ENCODE measurements around the gene ZNHIT3.
"Not testable (repeated sequence)": the region's sequence is repeated elsewhere in the genome, so short reads cannot be mapped to it uniquely, and the experiment has no call there.

The ZNHIT3 gene

GRCh38 chr17:36463916-36464764 is 22.3 kb upstream of the ZNHIT3 start:
- no peak overlapping the region for H3K27ac ChIP-seq (ENCODE audit: low read depth, low read length, severe bottlenecking)
- H3K4me3 ChIP-seq (ENCODE audit: extremely low read depth, insufficient read depth, low read length, poor library complexity, severe bottlenecking): no peak overlapping the region
- no peaks in the 10 kb centered on the region for H3K36me3 ChIP-seq (ENCODE audit: control insufficient read depth, insufficient read depth, low read length)
- no peaks in the 10 kb centered on the region for H3K4me1 ChIP-seq (ENCODE audit: control insufficient read depth, insufficient read depth, low read length, poor library complexity, severe bottlenecking)
- WGBS, 2 experiments (ENCODE audit: insufficient coverage in 2 of 2): 42 to 53% methylated on average over 33 to 53 of the region's 54 CpGs
- H3K9me3 ChIP-seq (ENCODE audit: control insufficient read depth, low read length): no peaks in the 10 kb centered on the region

GRCh38 chr17:36464765-36465088 is 21.8 kb upstream of the ZNHIT3 start:
- H3K36me3 ChIP-seq (ENCODE audit: control insufficient read depth, insufficient read depth, low read length): no peaks in the 10 kb centered on the region
- WGBS, 2 experiments (ENCODE audit: insufficient coverage in 2 of 2): 69 to 72% methylated on average over 19 to 20 of the region's 21 CpGs
- no peak overlapping the region for H3K4me3 ChIP-seq (ENCODE audit: extremely low read depth, insufficient read depth, low read length, poor library complexity, severe bottlenecking)
- H3K9me3 ChIP-seq (ENCODE audit: control insufficient read depth, low read length): no peaks in the 10 kb centered on the region
- H3K27ac ChIP-seq (ENCODE audit: low read depth, low read length, severe bottlenecking): no peak overlapping the region
- H3K4me1 ChIP-seq (ENCODE audit: control insufficient read depth, insufficient read depth, low read length, poor library complexity, severe bottlenecking): no peaks in the 10 kb centered on the region

- no peak overlapping the region for H3K27ac ChIP-seq (ENCODE audit: low read depth, low read length, severe bottlenecking)
- no peak overlapping the region for H3K4me3 ChIP-seq (ENCODE audit: extremely low read depth, insufficient read depth, low read length, poor library complexity, severe bottlenecking)
- no peaks in the 10 kb centered on the region for H3K36me3 ChIP-seq (ENCODE audit: control insufficient read depth, insufficient read depth, low read length)
- 69 to 75% methylated on average over 18 of the region's 18 CpGs for WGBS, 2 experiments (ENCODE audit: insufficient coverage in 2 of 2)
- H3K9me3 ChIP-seq (ENCODE audit: control insufficient read depth, low read length): no peaks in the 10 kb centered on the region
- no peaks in the 10 kb centered on the region for H3K4me1 ChIP-seq (ENCODE audit: control insufficient read depth, insufficient read depth, low read length, poor library complexity, severe bottlenecking)
Measured at GRCh38 chr17:36468903-36469635, 17.4 kb upstream of the ZNHIT3 start.

- WGBS, 2 experiments (ENCODE audit: insufficient coverage in 2 of 2): 60 to 66% methylated on average over 4 to 5 of the region's 7 CpGs
- Histone ChIP-seq H3K27ac (ENCODE audit: low read depth, low read length, severe bottlenecking) (no peak overlapping the region), H3K9me3 (ENCODE audit: control insufficient read depth, low read length) (no peaks in the 10 kb centered on the region), H3K36me3 (ENCODE audit: control insufficient read depth, insufficient read depth, low read length) (no peaks in the 10 kb centered on the region), H3K4me3 (ENCODE audit: extremely low read depth, insufficient read depth, low read length, poor library complexity, severe bottlenecking) (no peak overlapping the region), H3K4me1 (ENCODE audit: control insufficient read depth, insufficient read depth, low read length, poor library complexity, severe bottlenecking) (no peaks in the 10 kb centered on the region)
Measured at GRCh38 chr17:36469733-36470132, 16.7 kb upstream of the ZNHIT3 start.

DNA sequence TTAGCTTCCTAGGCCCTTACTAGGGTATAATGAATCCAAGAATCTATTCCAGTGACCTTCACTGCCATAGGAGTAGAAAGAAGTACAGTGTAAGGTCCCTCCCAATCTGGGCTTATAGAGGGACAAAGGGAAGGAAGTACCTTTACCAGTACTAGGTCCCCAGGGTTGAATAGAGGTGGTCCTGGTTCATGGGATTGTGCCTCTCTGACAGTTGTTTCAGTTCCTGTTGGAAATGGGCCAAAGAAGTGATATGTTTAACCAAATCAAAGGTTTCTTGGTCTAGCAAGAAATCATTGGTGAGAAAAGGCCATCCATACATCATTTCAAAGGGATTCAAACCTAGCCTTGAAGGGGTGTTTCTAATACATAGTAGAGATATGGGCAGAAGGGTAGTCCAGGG is 16.0 kb upstream of the ZNHIT3 start:
- H3K4me1 ChIP-seq (ENCODE audit: control insufficient read depth, insufficient read depth, low read length, poor library complexity, severe bottlenecking): no peaks in the 10 kb centered on the region
- no peak overlapping the region for H3K27ac ChIP-seq (ENCODE audit: low read depth, low read length, severe bottlenecking)
- no peak overlapping the region for H3K4me3 ChIP-seq (ENCODE audit: extremely low read depth, insufficient read depth, low read length, poor library complexity, severe bottlenecking)
- no peaks in the 10 kb centered on the region for H3K36me3 ChIP-seq (ENCODE audit: control insufficient read depth, insufficient read depth, low read length)
- no peaks in the 10 kb centered on the region for H3K9me3 ChIP-seq (ENCODE audit: control insufficient read depth, low read length)

DNA sequence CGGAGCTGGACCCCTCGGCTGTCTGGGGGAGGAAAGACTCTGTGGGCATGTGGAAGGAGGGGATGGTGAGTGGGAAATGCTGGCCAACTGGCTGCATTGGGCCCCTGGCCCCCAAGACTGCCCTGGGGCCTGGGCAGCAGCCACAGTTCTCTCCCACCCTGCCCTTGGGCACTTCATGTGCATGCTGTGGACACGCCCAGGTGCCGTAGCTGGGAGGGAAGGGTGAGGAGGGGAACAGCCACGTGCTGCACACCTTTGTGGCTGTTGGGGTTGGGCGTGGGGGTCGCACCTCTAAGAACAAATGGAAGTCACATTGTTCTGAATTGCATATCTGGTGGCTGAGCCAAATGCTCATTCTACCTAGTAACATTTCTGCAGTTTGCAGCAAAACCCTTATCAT is 11.9 kb upstream of the ZNHIT3 start:
- 78 to 86% methylated on average over 5 to 6 of the region's 7 CpGs for whole genome bisulfite sequencing, 2 experiments (ENCODE audit: insufficient coverage in 2 of 2)
- Histone ChIP-seq H3K27ac (ENCODE audit: low read depth, low read length, severe bottlenecking) (no peak overlapping the region), H3K9me3 (ENCODE audit: control insufficient read depth, low read length) (no peaks in the 10 kb centered on the region), H3K4me1 (ENCODE audit: control insufficient read depth, insufficient read depth, low read length, poor library complexity, severe bottlenecking) (no peaks in the 10 kb centered on the region), H3K36me3 (ENCODE audit: control insufficient read depth, insufficient read depth, low read length) (no peaks in the 10 kb centered on the region), H3K4me3 (ENCODE audit: extremely low read depth, insufficient read depth, low read length, poor library complexity, severe bottlenecking) (no peak overlapping the region)

DNA sequence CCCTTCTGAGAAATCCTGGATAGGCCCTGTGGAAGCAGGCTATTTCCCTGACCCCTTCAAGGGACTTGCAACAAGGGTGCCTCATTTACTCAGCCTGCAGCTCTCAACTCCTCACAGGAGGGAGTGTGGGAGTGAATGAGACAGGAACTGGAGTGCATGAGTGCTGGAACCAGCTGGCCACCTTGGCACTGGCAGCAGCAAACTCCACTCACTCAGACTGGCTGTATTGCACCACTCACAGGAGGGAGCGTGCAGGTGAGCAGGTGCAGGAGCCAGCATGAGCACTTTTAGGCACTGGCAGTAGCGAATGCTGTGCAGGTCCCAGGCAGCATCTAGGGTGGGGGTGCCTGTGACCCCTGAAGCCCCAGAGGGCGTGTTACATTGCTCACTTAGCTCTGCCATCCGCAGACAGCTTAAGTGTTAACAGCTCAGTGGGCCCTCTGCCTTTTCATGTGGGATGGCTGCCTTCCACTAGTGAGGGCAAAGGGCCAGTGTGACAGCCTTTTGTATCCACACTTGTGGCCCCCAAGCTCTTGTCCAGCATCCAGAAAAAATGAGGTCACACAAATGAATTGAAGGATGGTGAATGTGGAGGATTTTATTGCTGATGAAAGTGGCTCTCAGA is 11.0 kb upstream of the ZNHIT3 start:
- 77 to 79% methylated on average over 4 of the region's 4 CpGs for whole genome bisulfite sequencing, 2 experiments (ENCODE audit: insufficient coverage in 2 of 2)

GRCh38 chr17:36481829-36482228 is 4.7 kb upstream of the ZNHIT3 start:
- 53 to 64% methylated on average over 4 to 7 of the region's 7 CpGs for WGBS, 2 experiments (ENCODE audit: insufficient coverage in 2 of 2)
- H3K27ac ChIP-seq (ENCODE audit: low read depth, low read length, severe bottlenecking): no peak overlapping the region
- no peak overlapping the region for H3K4me3 ChIP-seq (ENCODE audit: extremely low read depth, insufficient read depth, low read length, poor library complexity, severe bottlenecking)
- H3K9me3 ChIP-seq (ENCODE audit: control insufficient read depth, low read length): no peaks in the 10 kb centered on the region
- H3K36me3 ChIP-seq (ENCODE audit: control insufficient read depth, insufficient read depth, low read length): no peaks in the 10 kb centered on the region
- no peaks in the 10 kb centered on the region for H3K4me1 ChIP-seq (ENCODE audit: control insufficient read depth, insufficient read depth, low read length, poor library complexity, severe bottlenecking)

More for the DNA sequence above, 11.0 kb upstream of the ZNHIT3 start:
- Histone ChIP-seq H3K36me3 (ENCODE audit: control insufficient read depth, insufficient read depth, low read length) (no peaks in the 10 kb centered on the region), H3K4me3 (ENCODE audit: extremely low read depth, insufficient read depth, low read length, poor library complexity, severe bottlenecking) (no peak overlapping the region), H3K4me1 (ENCODE audit: control insufficient read depth, insufficient read depth, low read length, poor library complexity, severe bottlenecking) (no peaks in the 10 kb centered on the region), H3K9me3 (ENCODE audit: control insufficient read depth, low read length) (no peaks in the 10 kb centered on the region), H3K27ac (ENCODE audit: low read depth, low read length, severe bottlenecking) (no peak overlapping the region)

DNA sequence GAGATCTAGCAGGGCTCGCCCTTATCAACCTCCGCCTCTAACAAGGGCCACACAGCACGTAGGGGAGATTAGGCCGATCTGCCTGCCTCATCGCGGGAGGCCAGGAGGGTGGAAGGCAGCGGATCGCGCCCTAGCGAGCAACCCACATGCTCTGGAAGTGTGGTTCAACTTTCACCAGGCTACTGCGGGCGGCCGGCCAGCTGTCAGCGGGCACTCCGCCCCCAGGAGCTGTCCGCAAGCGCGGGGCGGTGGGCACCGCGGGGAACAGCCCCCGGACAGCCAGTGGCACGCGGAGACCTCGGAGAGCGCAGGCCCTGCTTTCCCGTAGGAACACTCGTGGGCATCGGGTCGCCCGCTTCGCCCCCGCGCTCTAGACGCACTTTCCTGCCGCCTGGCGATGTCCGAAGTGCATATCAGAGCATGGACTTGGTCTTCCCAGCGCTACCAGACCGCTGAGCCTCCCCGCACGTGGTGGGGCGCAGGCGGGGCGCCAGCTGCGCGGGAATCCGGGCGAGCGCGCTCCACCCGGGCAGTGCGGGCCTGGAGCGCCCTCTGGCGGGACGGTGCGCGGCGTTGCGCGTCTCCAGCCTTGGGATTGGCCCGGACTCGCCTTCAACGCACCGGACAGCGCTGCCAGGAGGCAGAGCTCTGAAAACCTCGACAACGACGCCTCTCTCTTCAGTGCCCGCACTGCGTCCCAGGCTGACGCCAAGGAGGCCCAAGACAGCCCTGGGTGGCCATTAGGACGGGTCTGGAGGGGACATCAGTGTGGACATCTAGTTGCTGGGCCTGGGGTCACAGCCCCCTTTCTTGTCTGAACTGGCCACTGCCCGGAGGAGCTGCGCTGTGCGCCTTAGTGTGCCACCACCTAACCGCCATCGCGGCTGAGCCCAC is 3.6 kb upstream of the ZNHIT3 start:
- Histone ChIP-seq H3K9me3 (ENCODE audit: control insufficient read depth, low read length) (no peaks in the 10 kb centered on the region), H3K4me1 (ENCODE audit: control insufficient read depth, insufficient read depth, low read length, poor library complexity, severe bottlenecking) (no peaks in the 10 kb centered on the region), H3K27ac (ENCODE audit: low read depth, low read length, severe bottlenecking) (no peak overlapping the region), H3K4me3 (ENCODE audit: extremely low read depth, insufficient read depth, low read length, poor library complexity, severe bottlenecking) (peak overlapping the region; percentile 14), H3K36me3 (ENCODE audit: control insufficient read depth, insufficient read depth, low read length) (no peaks in the 10 kb centered on the region)
- 13 to 14% methylated on average over 74 to 79 of the region's 79 CpGs for WGBS, 2 experiments (ENCODE audit: insufficient coverage in 2 of 2)

- not testable (repeated sequence) for H3K4me3 ChIP-seq (ENCODE audit: extremely low read depth, insufficient read depth, low read length, poor library complexity, severe bottlenecking); H3K27ac ChIP-seq (ENCODE audit: low read depth, low read length, severe bottlenecking); H3K4me1 ChIP-seq (ENCODE audit: control insufficient read depth, insufficient read depth, low read length, poor library complexity, severe bottlenecking); H3K9me3 ChIP-seq (ENCODE audit: control insufficient read depth, low read length); H3K36me3 ChIP-seq (ENCODE audit: control insufficient read depth, insufficient read depth, low read length)
- 95 to 96% methylated on average over 3 to 4 of the region's 7 CpGs for WGBS, 2 experiments (ENCODE audit: insufficient coverage in 2 of 2)
Measured at GRCh38 chr17:36484021-36484420, 2.5 kb upstream of the ZNHIT3 start.
